ENCODE results near the gene AJAP1. TPM values are rescaled to one million over a fixed set of nuclear protein-coding genes. Genes with fewer than 3 reads are reported as not detected.

Gene AJAP1
- total and polyA plus RNA-seq, 2 donors (not counting 1 experiment from before 2014, with no cell fraction given) = not detected

DNA sequence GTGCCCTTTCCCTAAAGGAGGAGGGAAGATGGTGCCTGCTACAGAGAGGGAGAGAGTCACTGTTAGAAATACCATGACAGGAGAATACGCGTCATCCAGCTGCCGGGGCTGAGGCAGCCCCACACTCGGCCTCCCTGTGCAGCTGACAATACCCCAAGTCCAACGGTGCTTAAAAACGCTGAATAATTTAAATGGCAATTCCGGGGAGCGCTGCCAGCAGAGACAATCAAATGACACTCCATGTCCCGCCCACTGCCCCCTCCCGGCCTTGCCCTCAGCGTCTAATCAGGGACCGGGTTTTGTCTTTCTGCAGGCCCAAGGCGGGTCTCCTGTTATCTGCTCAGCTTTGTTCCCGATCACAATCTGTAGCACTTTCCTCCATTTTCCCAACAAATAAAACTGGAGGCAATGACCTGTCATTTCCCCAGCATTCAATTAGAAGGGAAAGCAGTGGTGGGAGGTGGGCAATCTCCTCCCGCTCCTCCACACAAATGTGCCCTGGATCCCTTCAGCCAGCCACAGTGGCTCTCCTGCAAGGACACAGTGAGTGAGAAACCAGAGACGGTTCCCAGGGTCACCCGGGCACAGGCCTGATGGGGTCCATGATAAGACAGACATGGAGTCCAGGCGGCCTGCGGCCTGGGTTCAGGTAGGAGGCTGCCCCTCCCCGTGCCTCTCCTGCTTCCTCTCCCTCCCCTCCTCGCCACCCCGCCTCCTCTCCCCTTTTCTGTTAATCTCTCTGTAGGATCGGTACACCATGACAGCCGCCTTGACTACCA is 42.7 kb upstream of the AJAP1 start:
- Histone ChIP-seq H3K4me2 (replicated peaks; ENCODE audit: low read depth, low read length, poor library complexity, severe bottlenecking) (no peak overlapping the region), H4K20me1 (ENCODE audit: control insufficient read depth, insufficient read depth, low read length, poor library complexity, severe bottlenecking) (no peaks in the 10 kb centered on the region), H3K4me1 (ENCODE audit: control insufficient read depth in 2 of 2, insufficient read depth in 2 of 2, low read length in 2 of 2) (no peaks in the 10 kb centered on the region), H3K27ac (ENCODE audit: low read length in 2 of 2) (no peak overlapping the region), H3K4me3 (ENCODE audit: control extremely low read depth in 1 of 5, extremely low read depth in 1 of 5, insufficient read depth in 1 of 5, low read depth in 2 of 5, low read length in 4 of 5) (no peak overlapping the region), H3K9me3 (ENCODE audit: control extremely low read depth in 1 of 3, control insufficient read depth in 2 of 3, insufficient read depth in 1 of 3, low read length in 2 of 3) (peaks cover 0 to 28% (median 10%) of the 10 kb centered on the region in 3 donors), H3K9ac (ENCODE audit: low read length) (no peak overlapping the region), H3K27me3 (replicated peaks in 1 of 4; ENCODE audit: control extremely low read depth in 1 of 4, control insufficient read depth in 3 of 4, insufficient read depth in 4 of 4, low read length in 3 of 4) (no peaks in the 10 kb centered on the region), H3K36me3 (replicated peaks in 1 of 2; ENCODE audit: control extremely low read depth in 1 of 2, control insufficient read depth in 1 of 2, extremely low read depth in 1 of 2, insufficient read depth in 2 of 2, low read length in 1 of 2) (no peaks in the 10 kb centered on the region), H2AFZ (ENCODE audit: insufficient read depth, low read depth, low read length, poor library complexity, severe bottlenecking) (no peak overlapping the region), H3K79me2 (ENCODE audit: control insufficient read depth, insufficient read depth, low read length) (no peaks in the 10 kb centered on the region)
- Mint-ChIP-seq H3K27me3 (peaks cover 21% of the 10 kb centered on the region), H3K4me1 (no peaks in the 10 kb centered on the region), H3K4me3 (no peak overlapping the region), H3K9me3 (ENCODE audit: insufficient read depth) (peaks cover 11% of the 10 kb centered on the region), H3K27ac (no peak overlapping the region)
- WGBS (ENCODE audit: insufficient coverage) = 91% methylated on average over 21 of the region's 24 CpGs
- TF ChIP-seq EZH2 (IDR thresholded peaks at IDR 0.05; ENCODE audit: borderline replicate concordance, insufficient read depth, low read depth, low read length, poor library complexity, severe bottlenecking) = no peak
- TF ChIP-seq, protein P1, sequence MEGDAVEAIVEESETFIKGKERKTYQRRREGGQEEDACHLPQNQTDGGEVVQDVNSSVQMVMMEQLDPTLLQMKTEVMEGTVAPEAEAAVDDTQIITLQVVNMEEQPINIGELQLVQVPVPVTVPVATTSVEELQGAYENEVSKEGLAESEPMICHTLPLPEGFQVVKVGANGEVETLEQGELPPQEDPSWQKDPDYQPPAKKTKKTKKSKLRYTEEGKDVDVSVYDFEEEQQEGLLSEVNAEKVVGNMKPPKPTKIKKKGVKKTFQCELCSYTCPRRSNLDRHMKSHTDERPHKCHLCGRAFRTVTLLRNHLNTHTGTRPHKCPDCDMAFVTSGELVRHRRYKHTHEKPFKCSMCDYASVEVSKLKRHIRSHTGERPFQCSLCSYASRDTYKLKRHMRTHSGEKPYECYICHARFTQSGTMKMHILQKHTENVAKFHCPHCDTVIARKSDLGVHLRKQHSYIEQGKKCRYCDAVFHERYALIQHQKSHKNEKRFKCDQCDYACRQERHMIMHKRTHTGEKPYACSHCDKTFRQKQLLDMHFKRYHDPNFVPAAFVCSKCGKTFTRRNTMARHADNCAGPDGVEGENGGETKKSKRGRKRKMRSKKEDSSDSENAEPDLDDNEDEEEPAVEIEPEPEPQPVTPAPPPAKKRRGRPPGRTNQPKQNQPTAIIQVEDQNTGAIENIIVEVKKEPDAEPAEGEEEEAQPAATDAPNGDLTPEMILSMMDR (IDR thresholded peaks at IDR 0.05) = no peak
- intact Hi-C loops (cut with micrococcal nuclease) = no loop called here
- CTCF ChIA-PET = no interaction called here
- DNase-seq = no peak
- POLR2A ChIA-PET = no interaction called here
- no peak for ATAC-seq (ENCODE audit: low read depth)

DNA sequence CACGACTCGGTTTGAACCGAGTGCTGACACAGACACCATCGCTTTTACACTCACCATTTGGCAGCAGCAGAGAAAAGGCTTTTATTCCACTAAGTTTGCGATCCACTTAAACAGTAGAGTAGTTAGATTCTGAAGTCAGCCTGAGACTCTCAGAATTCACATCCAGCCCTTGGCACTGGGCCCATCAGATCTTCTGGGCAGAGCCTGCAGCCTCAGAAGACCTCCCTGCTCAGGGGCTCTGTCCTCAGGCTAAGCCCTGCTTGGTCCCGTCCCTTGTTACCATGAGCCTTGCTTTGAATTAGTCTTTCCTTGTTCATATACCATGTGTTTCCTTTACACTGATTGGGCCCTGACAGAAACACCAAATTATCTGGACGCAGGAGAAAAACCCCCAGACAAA is 41.4 kb upstream of the AJAP1 start:
- Histone ChIP-seq H3K27ac (ENCODE audit: low read length in 2 of 2) (no peak overlapping the region), H3K9me3 (ENCODE audit: control extremely low read depth in 1 of 3, control insufficient read depth in 2 of 3, insufficient read depth in 1 of 3, low read length in 2 of 3) (peaks cover 0 to 28% (median 10%) of the 10 kb centered on the region in 3 donors), H3K27me3 (replicated peaks in 1 of 4; ENCODE audit: control extremely low read depth in 1 of 4, control insufficient read depth in 3 of 4, insufficient read depth in 4 of 4, low read length in 3 of 4) (no peaks in the 10 kb centered on the region), H3K4me2 (replicated peaks; ENCODE audit: low read depth, low read length, poor library complexity, severe bottlenecking) (no peak overlapping the region), H3K79me2 (ENCODE audit: control insufficient read depth, insufficient read depth, low read length) (no peaks in the 10 kb centered on the region), H4K20me1 (ENCODE audit: control insufficient read depth, insufficient read depth, low read length, poor library complexity, severe bottlenecking) (no peaks in the 10 kb centered on the region), H3K4me1 (ENCODE audit: control insufficient read depth in 2 of 2, insufficient read depth in 2 of 2, low read length in 2 of 2) (no peaks in the 10 kb centered on the region), H3K36me3 (replicated peaks in 1 of 2; ENCODE audit: control extremely low read depth in 1 of 2, control insufficient read depth in 1 of 2, extremely low read depth in 1 of 2, insufficient read depth in 2 of 2, low read length in 1 of 2) (no peaks in the 10 kb centered on the region), H3K9ac (ENCODE audit: low read length) (no peak overlapping the region), H3K4me3 (ENCODE audit: control extremely low read depth in 1 of 5, extremely low read depth in 1 of 5, insufficient read depth in 1 of 5, low read depth in 2 of 5, low read length in 4 of 5) (no peak overlapping the region), H2AFZ (ENCODE audit: insufficient read depth, low read depth, low read length, poor library complexity, severe bottlenecking) (no peak overlapping the region)
- TF ChIP-seq, protein P1 (IDR thresholded peaks at IDR 0.05) = no peak
- no peak for TF ChIP-seq EZH2 (IDR thresholded peaks at IDR 0.05; ENCODE audit: borderline replicate concordance, insufficient read depth, low read depth, low read length, poor library complexity, severe bottlenecking)
- ChIA-PET CTCF (no interaction called here), POLR2A (no interaction called here)
- Mint-ChIP-seq H3K4me3 (no peak overlapping the region), H3K9me3 (ENCODE audit: insufficient read depth) (peaks cover 10% of the 10 kb centered on the region), H3K27ac (no peak overlapping the region), H3K27me3 (peaks cover 17% of the 10 kb centered on the region), H3K4me1 (no peaks in the 10 kb centered on the region)
- intact Hi-C loops (cut with micrococcal nuclease) = no loop called here
- ATAC-seq (ENCODE audit: low read depth) (no peak), DNase-seq (no peak)
- whole genome bisulfite sequencing (ENCODE audit: insufficient coverage) = 85% methylated on average over 3 of the region's 7 CpGs

Measured in B cell (primary cell).